IMR-90 (cell line): ENCODE results near the gene EVA1A. TPM values are rescaled to one million over a fixed set of nuclear protein-coding genes. Genes with fewer than 3 reads are reported as not detected.

Source experiments
- ATAC-seq: fragments of 200-7000 bp; cut with Tn5 transposase; 2 replicates; pipeline ENCODE4 v1.9.1; 2020; ENCODE audit warnings: low read depth, mild to moderate bottlenecking, moderate library complexity
- BruUV-seq: library from RNA; stranded (reverse); fragments of 400-500 nt; replicated peaks from 2 replicates; lab custom pipeline; 2021; lab: Mats Ljungman, UMichigan
- CTCF ChIA-PET: fragments of 300-600 bp; formaldehyde crosslinking; extraction: SDS; loops from one replicate; lab custom pipeline; 2021; ENCODE audit warnings: antibody characterized with exemption; lab: Yijun Ruan, JAX
- POLR2A ChIA-PET: fragments of 300-600 bp; sonication (Branson Sonifier 250); formaldehyde crosslinking; loops from one replicate; lab custom pipeline; 2022; ENCODE audit warnings: antibody characterized with exemption; ENCODE audit not compliant: unreplicated experiment; lab: Charles Lee
- DNase-seq: peaks from one replicate; pipeline ENCODE4 v3.0.0; 2013
- H2AFZ ChIP-seq: replicated peaks from 2 replicates; pipeline ENCODE3; 2013; ENCODE audit warnings: low read length, mild to moderate bottlenecking; ENCODE audit not compliant: poor library complexity
- H2AK5ac ChIP-seq: 2 replicates; pipeline ENCODE4 v1.6.1; 2013; ENCODE audit warnings: low read depth, low read length, inconsistent platforms
- H2AK9ac ChIP-seq: replicated peaks from 2 replicates; pipeline ENCODE3; 2013; ENCODE audit warnings: mild to moderate bottlenecking, low read depth, low read length, moderate library complexity; ENCODE audit not compliant: poor library complexity
- H2BK120ac ChIP-seq: 2 replicates; pipeline ENCODE4 v1.6.1; 2013; ENCODE audit warnings: low read depth, low read length, inconsistent platforms
- H2BK15ac ChIP-seq: 3 replicates; pipeline ENCODE4 v1.6.1; 2013; ENCODE audit warnings: low read depth, low read length, inconsistent platforms
- H2BK20ac ChIP-seq: 2 replicates; pipeline ENCODE4 v1.6.1; 2013; ENCODE audit warnings: low read depth, mild to moderate bottlenecking, inconsistent platforms, low read length, moderate library complexity
- H2BK5ac ChIP-seq: 2 replicates; pipeline ENCODE4 v1.6.1; 2013; ENCODE audit warnings: mild to moderate bottlenecking, low read depth, low read length, inconsistent platforms; ENCODE audit not compliant: poor library complexity, severe bottlenecking
- H3K14ac ChIP-seq: replicated peaks from 2 replicates; pipeline ENCODE4 v1.6.1; 2013; ENCODE audit warnings: low read depth, low read length, inconsistent platforms
- H3K18ac ChIP-seq: 2 replicates; pipeline ENCODE4 v1.6.1; 2013; ENCODE audit warnings: low read depth, low read length, control low read depth
- H3K23ac ChIP-seq: 2 replicates; pipeline ENCODE4 v1.6.1; 2013; ENCODE audit warnings: low read depth, low read length, inconsistent platforms
- H3K27ac ChIP-seq: 2 replicates; pipeline ENCODE4 v1.5.1; 2013; ENCODE audit warnings: mild to moderate bottlenecking, control low read depth, low read length; ENCODE audit not compliant: insufficient read depth
- H3K27me3 ChIP-seq: 2 replicates; pipeline ENCODE4 v1.6.1; 2013; ENCODE audit warnings: low read length; ENCODE audit not compliant: control insufficient read depth, insufficient read depth
- H3K36me3 ChIP-seq: 2 replicates; pipeline ENCODE4 v1.6.1; 2013; ENCODE audit warnings: low read length, mixed read lengths; ENCODE audit not compliant: control insufficient read depth, insufficient read depth
- H3K4ac ChIP-seq: 2 replicates; pipeline ENCODE4 v1.6.1; 2013; ENCODE audit warnings: low read depth, low read length, inconsistent platforms
- H3K4me1 ChIP-seq: 2 replicates; pipeline ENCODE4 v1.6.1; 2013; ENCODE audit warnings: low read length, mixed read lengths; ENCODE audit not compliant: control insufficient read depth, insufficient read depth
- H3K4me2 ChIP-seq: 2 replicates; pipeline ENCODE4 v1.6.1; 2013; ENCODE audit warnings: low read depth, mild to moderate bottlenecking, control low read depth, low read length, moderate library complexity
- H3K4me3 ChIP-seq: 2 replicates; pipeline ENCODE4 v1.5.1; 2013; ENCODE audit warnings: low read depth, mild to moderate bottlenecking, control low read depth, low read length, moderate library complexity; ENCODE audit not compliant: insufficient read depth
- H3K56ac ChIP-seq: 2 replicates; pipeline ENCODE4 v1.6.1; 2013; ENCODE audit warnings: low read length, inconsistent platforms; ENCODE audit not compliant: insufficient read depth; ENCODE audit errors: extremely low read depth
- H3K79me1 ChIP-seq, 2 experiments: 2 replicates each; pipeline ENCODE4 v1.6.1; 2013; ENCODE audit warnings: low read length in 2 of 2, inconsistent platforms in 1 of 2, low read depth in 1 of 2
- H3K9ac ChIP-seq: 2 replicates; pipeline ENCODE4 v1.6.1; 2013; ENCODE audit warnings: low read depth, low read length, control low read depth
- H3K9me1 ChIP-seq: 2 replicates; pipeline ENCODE4 v1.6.1; 2013; ENCODE audit warnings: low read length, inconsistent platforms; ENCODE audit not compliant: insufficient read depth
- H3K9me3 ChIP-seq: 2 replicates; pipeline ENCODE4 v1.6.1; 2013; ENCODE audit warnings: low read length; ENCODE audit not compliant: control insufficient read depth, insufficient read depth
- H4K20me1 ChIP-seq: 2 replicates; pipeline ENCODE4 v1.6.1; 2013; ENCODE audit warnings: low read length, inconsistent platforms; ENCODE audit not compliant: insufficient read depth
- H4K5ac ChIP-seq: 2 replicates; pipeline ENCODE4 v1.6.1; 2013; ENCODE audit warnings: mild to moderate bottlenecking, low read depth, low read length, control low read depth
- H4K8ac ChIP-seq, 2 experiments: 2 replicates each; pipeline ENCODE4 v1.6.1; 2013; ENCODE audit warnings: low read depth in 2 of 2, low read length in 2 of 2, control low read depth in 1 of 2, inconsistent platforms in 1 of 2
- H4K91ac ChIP-seq: 2 replicates; pipeline ENCODE4 v1.6.1; 2013; ENCODE audit warnings: low read depth, low read length, inconsistent platforms; ENCODE audit not compliant: insufficient read depth
- BHLHE40 ChIP-seq: fragments of 150-350 bp; IDR thresholded peaks from 2 replicates; pipeline ENCODE4 v1.6.1; 2016; ENCODE audit warnings: mild to moderate bottlenecking, low read depth, low read length
- CEBPB ChIP-seq: IDR thresholded peaks from 2 replicates; pipeline ENCODE4 v1.6.1; 2012; ENCODE audit warnings: low read depth, low read length, improper control_type of control experiment
- CHD1 ChIP-seq: IDR thresholded peaks from 2 replicates; pipeline ENCODE4 v1.6.1; 2012; ENCODE audit warnings: low read depth, low read length, improper control_type of control experiment
- ELK1 ChIP-seq: fragments of 150-350 bp; IDR thresholded peaks from 2 replicates; pipeline ENCODE4 v1.6.1; 2016; ENCODE audit warnings: low read depth, mild to moderate bottlenecking, low read length, moderate library complexity, borderline replicate concordance
- FOS ChIP-seq: fragments of 150-350 bp; IDR thresholded peaks from 2 replicates; pipeline ENCODE4 v1.6.1; 2016; ENCODE audit warnings: low read depth, low read length
- MAFK ChIP-seq: IDR thresholded peaks from 2 replicates; pipeline ENCODE4 v1.6.1; 2012; ENCODE audit warnings: low read depth, low read length, improper control_type of control experiment
- MAZ ChIP-seq: IDR thresholded peaks from 2 replicates; pipeline ENCODE4 v1.6.1; 2012; ENCODE audit warnings: low read depth, mild to moderate bottlenecking, low read length, improper control_type of control experiment, moderate library complexity, borderline replicate concordance
- MXI1 ChIP-seq: IDR thresholded peaks from 2 replicates; pipeline ENCODE4 v1.6.1; 2012; ENCODE audit warnings: low read depth, mild to moderate bottlenecking, low read length, moderate library complexity, borderline replicate concordance
- NFE2L2 ChIP-seq: fragments of 150-350 bp; IDR thresholded peaks from 2 replicates; pipeline ENCODE4 v1.6.1; 2016; ENCODE audit warnings: low read depth, mild to moderate bottlenecking, low read length
- POLR2A ChIP-seq: IDR thresholded peaks from 2 replicates; pipeline ENCODE4 v1.6.1; 2012; ENCODE audit warnings: mild to moderate bottlenecking, low read depth, low read length
- RAD21 ChIP-seq: IDR thresholded peaks from 2 replicates; pipeline ENCODE4 v1.6.1; 2012; ENCODE audit warnings: low read length, improper control_type of control experiment
- RCOR1 ChIP-seq: IDR thresholded peaks from 2 replicates; pipeline ENCODE4 v1.6.1; 2012; ENCODE audit warnings: mild to moderate bottlenecking, low read length, improper control_type of control experiment; ENCODE audit not compliant: insufficient replicate concordance
- RFX5 ChIP-seq: IDR thresholded peaks from 2 replicates; pipeline ENCODE4 v1.8.0; 2012; ENCODE audit warnings: low read depth, mild to moderate bottlenecking, low read length, moderate library complexity
- SMC3 ChIP-seq: fragments of 150-350 bp; IDR thresholded peaks from 2 replicates; pipeline ENCODE4 v1.6.1; 2016; ENCODE audit warnings: low read depth, mild to moderate bottlenecking, antibody characterized with exemption, low read length, moderate library complexity
- USF2 ChIP-seq: fragments of 150-350 bp; IDR thresholded peaks from 2 replicates; pipeline ENCODE4 v1.6.1; 2017; ENCODE audit warnings: mild to moderate bottlenecking, antibody characterized with exemption, low read length, low read depth
- WGBS, 2 experiments: methylation state at CpG; one replicate each; pipeline versions ENCODE4 v1.1.5 to v1.1.7; 2013; ENCODE audit warnings: missing lambda C conversion rate in 2 of 2; ENCODE audit not compliant: insufficient read length in 1 of 2; ENCODE audit errors: extremely low coverage in 2 of 2; 5-methylcytosine and 5-hydroxymethylcytosine counted together
- dilution Hi-C: fragments of 300-500 bp; cut with HindIII; formaldehyde crosslinking; loops from one replicate; pipeline ENCODE4 v1.14.3; 2018; ENCODE audit warnings: low sequenced_read_pairs; ENCODE audit not compliant: unreplicated experiment
- in situ Hi-C: fragments of 300-500 bp; cut with MboI; formaldehyde crosslinking; loops from 3 replicates; pipeline ENCODE4 v1.14.3; 2019; ENCODE audit warnings: low sequenced_read_pairs, inconsistent platforms, mixed read lengths
- intact Hi-C: fragments of 100-400 bp; cut with micrococcal nuclease; formaldehyde crosslinking; loops from 2 replicates; pipeline ENCODE4 v1.10.0; 2022
- polyA plus RNA-seq, 3 experiments: library from polyadenylated mRNA; depleted of rRNA; stranded (reverse); fragments of >200 nt; gene quantifications; 2 replicates each; pipeline ENCODE4 v1.2.3, GENCODE V29; 2012; ENCODE audit warnings: low replicate concordance in 1 of 3
- total RNA-seq: library from RNA; depleted of rRNA; stranded (reverse); fragments of >200 nt; gene quantifications from 2 replicates; pipeline ENCODE4 v1.2.3, GENCODE V29; 2012
- TF ChIP-seq, protein P1 (sequence below): conservative IDR thresholded peaks from 2 replicates; pipeline ENCODE4 v1.5.1; 2012; ENCODE audit warnings: mild to moderate bottlenecking, low read depth, low read length, improper control_type of control experiment

The EVA1A gene
- total and polyA plus RNA-seq, 2 of the 4 experiments (the other 2 are of a cell fraction): 54.5 to 93.7 TPM

DNA sequence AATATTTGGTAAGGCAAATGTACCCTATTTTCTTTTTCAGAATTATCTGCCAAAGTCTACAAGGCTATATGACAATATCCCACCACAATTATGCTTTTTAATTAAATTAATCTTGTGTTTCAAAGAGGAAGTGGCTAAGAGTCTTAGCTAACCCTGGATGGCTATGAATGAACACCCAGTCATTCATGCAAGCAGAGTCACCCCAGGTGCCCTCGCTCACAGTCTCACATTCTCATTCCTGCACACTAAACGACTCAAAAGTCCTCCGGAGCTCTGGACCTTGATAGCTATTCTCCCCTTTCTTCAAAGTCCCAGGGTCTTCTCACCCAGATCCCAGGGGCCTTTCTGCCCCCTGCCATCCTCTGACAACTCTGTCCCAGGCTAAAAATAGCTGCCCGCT, 43.7 kb upstream of the EVA1A start:
- TF ChIP-seq FOS (no peak), SMC3 (no peak), MAZ (no peak), POLR2A (no peak), CEBPB (no peak), RFX5 (no peak), MXI1 (no peak), NFE2L2 (no peak), ELK1 (no peak), RCOR1 (no peak), RAD21 (no peak), CHD1 (no peak), MAFK (no peak), USF2 (no peak), BHLHE40 (no peak)
- TF ChIP-seq, protein P1, sequence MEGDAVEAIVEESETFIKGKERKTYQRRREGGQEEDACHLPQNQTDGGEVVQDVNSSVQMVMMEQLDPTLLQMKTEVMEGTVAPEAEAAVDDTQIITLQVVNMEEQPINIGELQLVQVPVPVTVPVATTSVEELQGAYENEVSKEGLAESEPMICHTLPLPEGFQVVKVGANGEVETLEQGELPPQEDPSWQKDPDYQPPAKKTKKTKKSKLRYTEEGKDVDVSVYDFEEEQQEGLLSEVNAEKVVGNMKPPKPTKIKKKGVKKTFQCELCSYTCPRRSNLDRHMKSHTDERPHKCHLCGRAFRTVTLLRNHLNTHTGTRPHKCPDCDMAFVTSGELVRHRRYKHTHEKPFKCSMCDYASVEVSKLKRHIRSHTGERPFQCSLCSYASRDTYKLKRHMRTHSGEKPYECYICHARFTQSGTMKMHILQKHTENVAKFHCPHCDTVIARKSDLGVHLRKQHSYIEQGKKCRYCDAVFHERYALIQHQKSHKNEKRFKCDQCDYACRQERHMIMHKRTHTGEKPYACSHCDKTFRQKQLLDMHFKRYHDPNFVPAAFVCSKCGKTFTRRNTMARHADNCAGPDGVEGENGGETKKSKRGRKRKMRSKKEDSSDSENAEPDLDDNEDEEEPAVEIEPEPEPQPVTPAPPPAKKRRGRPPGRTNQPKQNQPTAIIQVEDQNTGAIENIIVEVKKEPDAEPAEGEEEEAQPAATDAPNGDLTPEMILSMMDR: no peak
- intact Hi-C loops: no loop called here
- Histone ChIP-seq H4K5ac (peak overlapping the region; percentile 9; the same call in 1 of the 2 replicates), H3K4me1 (peaks cover 26% of the 10 kb centered on the region), H3K4me2 (no peak overlapping the region), H2AK5ac (no peak overlapping the region), H3K9me3 (no peaks in the 10 kb centered on the region), H3K4me3 (no peak overlapping the region), H3K56ac (no peak overlapping the region), H2AK9ac (no peak overlapping the region), H3K4ac (peak overlapping the region; percentile 86), H3K9ac (no peak overlapping the region), H3K27me3 (no peaks in the 10 kb centered on the region), H2BK15ac (peak overlapping the region; percentile 96; the same call in 1 of the 3 replicates), H3K9me1 (peaks cover 29% of the 10 kb centered on the region), H3K18ac (no peak overlapping the region; the same call in 1 of the 2 replicates), H3K27ac (no peak overlapping the region), H4K8ac (no peak overlapping the region; a peak in 1 of 4 replicates), H3K14ac (no peak overlapping the region), H2BK20ac (peak overlapping the region; percentile 79; the same call in 1 of the 2 replicates), H2AFZ (no peak overlapping the region), H3K79me1 (peaks cover 0 to 24% of the 10 kb centered on the region in 2 experiments; a peak in 2 of 4 replicates), H4K20me1 (no peaks in the 10 kb centered on the region), H3K36me3 (no peaks in the 10 kb centered on the region), H2BK120ac (peak overlapping the region; percentile 87), H4K91ac (peak overlapping the region; percentile 68), H2BK5ac (peak overlapping the region; percentile 92), H3K23ac (peak overlapping the region; percentile 25; the same call in 1 of the 2 replicates)
- CTCF ChIA-PET: interaction anchor here (1.2 to 3.1 kb wide), 2 partner anchors 30 to 44 kb away, joined by 3 to 15 read pairs; partner anchors contain the start of gene EVA1A
- dilution Hi-C loops: no loop called here
- POLR2A ChIA-PET: no interaction called here
- ATAC-seq (no peak), DNase-seq (peak; percentile 31)
- no TSS peak for BruUV-seq
- no CpG with 5 or more reads among the region's 4 CpGs for WGBS, 2 experiments
- in situ Hi-C loops: loop anchor here (25.0 kb wide), 3 partner anchors 392 to 917 kb away; no protein-coding TSS in a partner anchor
